OCI-LY7 (cell line): Measurements from ENCODE around the gene DOCK3.

Experiments used
- EZH2phosphoT487 ChIP-seq: fragments of 200-600 bp; sonication (generic); IDR thresholded peaks from 2 replicates; pipeline ENCODE4 v1.6.1; 2018; ENCODE audit warnings: low read depth, borderline replicate concordance, mild to moderate bottlenecking, mixed run types, antibody characterized with exemption, low read length, moderate library complexity, mixed read lengths
- TF ChIP-seq, protein P1 (sequence below): fragments of 200-600 bp; sonication (generic); conservative IDR thresholded peaks from 2 replicates; pipeline ENCODE4 v1.5.1; 2014; ENCODE audit warnings: mild to moderate bottlenecking, antibody characterized with exemption, low read length, moderate library complexity, mixed read lengths

GRCh38 chr3:51382076-51382745 lies 707.5 kb downstream of the DOCK3 start:
- TF ChIP-seq, protein P1, sequence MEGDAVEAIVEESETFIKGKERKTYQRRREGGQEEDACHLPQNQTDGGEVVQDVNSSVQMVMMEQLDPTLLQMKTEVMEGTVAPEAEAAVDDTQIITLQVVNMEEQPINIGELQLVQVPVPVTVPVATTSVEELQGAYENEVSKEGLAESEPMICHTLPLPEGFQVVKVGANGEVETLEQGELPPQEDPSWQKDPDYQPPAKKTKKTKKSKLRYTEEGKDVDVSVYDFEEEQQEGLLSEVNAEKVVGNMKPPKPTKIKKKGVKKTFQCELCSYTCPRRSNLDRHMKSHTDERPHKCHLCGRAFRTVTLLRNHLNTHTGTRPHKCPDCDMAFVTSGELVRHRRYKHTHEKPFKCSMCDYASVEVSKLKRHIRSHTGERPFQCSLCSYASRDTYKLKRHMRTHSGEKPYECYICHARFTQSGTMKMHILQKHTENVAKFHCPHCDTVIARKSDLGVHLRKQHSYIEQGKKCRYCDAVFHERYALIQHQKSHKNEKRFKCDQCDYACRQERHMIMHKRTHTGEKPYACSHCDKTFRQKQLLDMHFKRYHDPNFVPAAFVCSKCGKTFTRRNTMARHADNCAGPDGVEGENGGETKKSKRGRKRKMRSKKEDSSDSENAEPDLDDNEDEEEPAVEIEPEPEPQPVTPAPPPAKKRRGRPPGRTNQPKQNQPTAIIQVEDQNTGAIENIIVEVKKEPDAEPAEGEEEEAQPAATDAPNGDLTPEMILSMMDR, result no peak
- TF ChIP-seq EZH2phosphoT487, result no peak
